HEK293 (cell line): Measurements from ENCODE around the gene DEPDC5.

ENCODE experiments used
- CTCF ChIA-PET: fragments of 350-600 bp; formaldehyde crosslinking; extraction: SDS; loops from one replicate; lab custom pipeline; 2021; ENCODE audit warnings: antibody characterized with exemption; lab: Yijun Ruan, JAX
- POLR2A ChIA-PET: fragments of 300-600 bp; formaldehyde crosslinking; extraction: SDS; loops from one replicate; lab custom pipeline; 2020; ENCODE audit warnings: antibody characterized with exemption, inconsistent platforms; lab: Yijun Ruan, JAX
- H3K27ac ChIP-seq: fragments of 200-500 bp; sonication (Bioruptor generic); 2 replicates; pipeline ENCODE4 v1.5.1; 2014; ENCODE audit warnings: low read depth, low read length, control low read depth, inconsistent platforms; ENCODE audit errors: extremely low read depth
- H3K36me3 ChIP-seq, 2 experiments: fragments of 200-500 bp in 1 of 2; sonication (Bioruptor generic) in 1 of 2; 1 replicate in 1 of 2; 2 replicates in 1 of 2; pipeline ENCODE4 v1.5.1; 2014 to 2017; ENCODE audit warnings: inconsistent platforms in 2 of 2, low read length in 2 of 2; ENCODE audit not compliant: control insufficient read depth in 2 of 2, insufficient read depth in 1 of 2
- H3K4me1 ChIP-seq: fragments of 200-500 bp; sonication (Bioruptor generic); 2 replicates; pipeline ENCODE4 v1.5.1; 2014; ENCODE audit warnings: mild to moderate bottlenecking, low read length, inconsistent platforms; ENCODE audit not compliant: control insufficient read depth, insufficient read depth
- H3K4me3 ChIP-seq: 2 replicates; pipeline ENCODE4 v1.5.1; 2011; ENCODE audit warnings: low read depth, mild to moderate bottlenecking, control low read depth, low read length, moderate library complexity
- H3K9me3 ChIP-seq: fragments of 200-500 bp; sonication (Bioruptor generic); 2 replicates; pipeline ENCODE4 v1.5.1; 2014; ENCODE audit warnings: low read depth, low read length, inconsistent platforms; ENCODE audit not compliant: control insufficient read depth, insufficient read depth
- KLF17 ChIP-seq: fragments of 450-650 bp; formaldehyde crosslinking; IDR thresholded peaks from 2 replicates; pipeline ENCODE4 v1.5.1; 2016; ENCODE audit warnings: missing biosample characterization, missing genetic modification characterization
- MZF1 ChIP-seq: fragments of 450-650 bp; formaldehyde crosslinking; IDR thresholded peaks from 2 replicates; pipeline ENCODE4 v1.5.1; 2017; ENCODE audit warnings: missing biosample characterization, missing genetic modification characterization, borderline replicate concordance
- SP7 ChIP-seq: fragments of 450-650 bp; formaldehyde crosslinking; IDR thresholded peaks from 2 replicates; pipeline ENCODE4 v1.5.1; 2016; ENCODE audit warnings: missing biosample characterization, missing genetic modification characterization
- WT1 ChIP-seq: fragments of 450-650 bp; formaldehyde crosslinking; IDR thresholded peaks from 2 replicates; pipeline ENCODE4 v1.5.1; 2016; ENCODE audit warnings: missing biosample characterization, missing genetic modification characterization
- ZNF121 ChIP-seq: fragments of 450-650 bp; formaldehyde crosslinking; IDR thresholded peaks from 2 replicates; pipeline ENCODE4 v1.5.1; 2016; ENCODE audit warnings: missing biosample characterization, missing genetic modification characterization
- ZNF404 ChIP-seq: fragments of 450-650 bp; formaldehyde crosslinking; IDR thresholded peaks from 2 replicates; pipeline ENCODE4 v1.5.1; 2017; ENCODE audit warnings: missing biosample characterization, missing genetic modification characterization
- ZNF449 ChIP-seq: fragments of 450-650 bp; formaldehyde crosslinking; IDR thresholded peaks from 2 replicates; pipeline ENCODE4 v1.5.1; 2017; ENCODE audit warnings: missing biosample characterization, mild to moderate bottlenecking, missing genetic modification characterization, moderate library complexity
- ZNF560 ChIP-seq: fragments of 450-650 bp; formaldehyde crosslinking; IDR thresholded peaks from 2 replicates; pipeline ENCODE4 v1.5.1; 2017; ENCODE audit warnings: missing biosample characterization, missing genetic modification characterization, borderline replicate concordance
- ZNF629 ChIP-seq: fragments of 450-650 bp; formaldehyde crosslinking; IDR thresholded peaks from 2 replicates; pipeline ENCODE4 v1.5.1; 2017; ENCODE audit warnings: missing biosample characterization, missing genetic modification characterization
- ZNF660 ChIP-seq: fragments of 450-650 bp; IDR thresholded peaks from 2 replicates; pipeline ENCODE4 v1.5.1; 2018; ENCODE audit warnings: missing biosample characterization, mild to moderate bottlenecking, missing genetic modification characterization
- ZNF768 ChIP-seq: fragments of 450-650 bp; formaldehyde crosslinking; IDR thresholded peaks from 2 replicates; pipeline ENCODE4 v1.5.1; 2018; ENCODE audit warnings: missing biosample characterization, mild to moderate bottlenecking, missing genetic modification characterization
- ZSCAN18 ChIP-seq: fragments of 450-650 bp; formaldehyde crosslinking; IDR thresholded peaks from 2 replicates; pipeline ENCODE4 v1.5.1; 2016; ENCODE audit warnings: missing biosample characterization, missing genetic modification characterization
- ZSCAN30 ChIP-seq: fragments of 450-650 bp; IDR thresholded peaks from 2 replicates; pipeline ENCODE4 v1.5.1; 2018; ENCODE audit warnings: missing biosample characterization, mild to moderate bottlenecking, missing genetic modification characterization, moderate library complexity
- TF ChIP-seq, protein P1 (sequence below): fragments of 450-650 bp; formaldehyde crosslinking; IDR thresholded peaks from 2 replicates; pipeline ENCODE4 v1.5.1; 2017; ENCODE audit warnings: missing biosample characterization, missing genetic modification characterization
- TF ChIP-seq, protein P2 (sequence below): fragments of 450-650 bp; formaldehyde crosslinking; IDR thresholded peaks from 2 replicates; pipeline ENCODE4 v1.5.1; 2016; ENCODE audit warnings: missing biosample characterization, missing genetic modification characterization
- TF ChIP-seq, protein P3 (sequence below): fragments of 450-650 bp; IDR thresholded peaks from 2 replicates; pipeline ENCODE4 v1.5.1; 2018; ENCODE audit warnings: missing biosample characterization, missing genetic modification characterization

The DEPDC5 gene

GRCh38 chr22:31952472-31952871 lies 198.7 kb downstream of the DEPDC5 start:
- H3K36me3 ChIP-seq, result peaks cover 43 to 71% of the 10 kb centered on the region in 2 experiments
- 0 out of 2 replicates have a peak, but pooled peaks have one; percentile 19 for TF ChIP-seq ZNF629 (tag by site-specific recombination)
- TF ChIP-seq ZNF768, result no peak
- 0 out of 2 replicates have a peak, but pooled peaks have one; percentile 31 for TF ChIP-seq ZNF660 (tag by site-specific recombination)
- no peak for TF ChIP-seq ZSCAN30 (tag by site-specific recombination)
- no peak for TF ChIP-seq WT1 (tag by site-specific recombination)
- no peak for TF ChIP-seq ZNF121 (tag by site-specific recombination)
- TF ChIP-seq, protein P1, sequence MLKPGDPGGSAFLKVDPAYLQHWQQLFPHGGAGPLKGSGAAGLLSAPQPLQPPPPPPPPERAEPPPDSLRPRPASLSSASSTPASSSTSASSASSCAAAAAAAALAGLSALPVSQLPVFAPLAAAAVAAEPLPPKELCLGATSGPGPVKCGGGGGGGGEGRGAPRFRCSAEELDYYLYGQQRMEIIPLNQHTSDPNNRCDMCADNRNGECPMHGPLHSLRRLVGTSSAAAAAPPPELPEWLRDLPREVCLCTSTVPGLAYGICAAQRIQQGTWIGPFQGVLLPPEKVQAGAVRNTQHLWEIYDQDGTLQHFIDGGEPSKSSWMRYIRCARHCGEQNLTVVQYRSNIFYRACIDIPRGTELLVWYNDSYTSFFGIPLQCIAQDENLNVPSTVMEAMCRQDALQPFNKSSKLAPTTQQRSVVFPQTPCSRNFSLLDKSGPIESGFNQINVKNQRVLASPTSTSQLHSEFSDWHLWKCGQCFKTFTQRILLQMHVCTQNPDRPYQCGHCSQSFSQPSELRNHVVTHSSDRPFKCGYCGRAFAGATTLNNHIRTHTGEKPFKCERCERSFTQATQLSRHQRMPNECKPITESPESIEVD (tag by site-specific recombination), result peak; percentile 39; the same call in 1 of the 2 replicates
- H3K4me1 ChIP-seq, result no peaks in the 10 kb centered on the region; the same call in none of the 2 replicates
- H3K4me3 ChIP-seq, result no peak overlapping the region
- no peaks in the 10 kb centered on the region for H3K9me3 ChIP-seq
- CTCF ChIA-PET, result interaction anchor here (1.0 to 6.5 kb wide), 4 partner anchors 18 to 287 kb away, joined by 3 to 50 read pairs (median 4); no protein-coding TSS in a partner anchor
- POLR2A ChIA-PET, result interaction anchor here (0.5 to 0.8 kb wide), 2 partner anchors 273 to 290 kb away, joined by 3 read pairs; partner anchors contain the start of gene PISD
- no peak overlapping the region for H3K27ac ChIP-seq

DNA sequence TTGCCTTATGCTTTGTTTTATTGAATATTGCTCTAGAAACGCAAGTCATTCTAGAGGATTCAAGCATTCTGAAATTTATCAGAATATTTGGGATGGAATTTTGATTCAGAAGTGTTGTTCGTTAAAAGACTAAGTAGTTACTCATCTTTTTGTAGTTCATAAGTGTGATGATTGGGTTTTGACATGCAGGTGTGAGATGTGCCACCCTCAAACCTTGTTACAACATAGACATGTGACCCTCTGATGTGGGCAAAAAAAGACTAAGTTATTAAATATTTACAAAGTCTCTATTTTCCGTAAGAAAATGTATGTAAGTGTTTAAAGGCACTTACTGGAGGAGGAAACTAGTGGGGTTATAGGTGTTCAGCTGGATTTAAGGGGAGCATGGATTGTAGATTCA lies 199.4 kb downstream of the DEPDC5 start:
- peaks cover 35 to 70% of the 10 kb centered on the region in 2 experiments for H3K36me3 ChIP-seq
- TF ChIP-seq ZSCAN18 (tag by site-specific recombination) (no peak), MZF1 (no peak)
- H3K4me3 ChIP-seq, result no peak overlapping the region
- no peak overlapping the region for H3K27ac ChIP-seq
- POLR2A ChIA-PET, result interaction anchor here (0.6 to 0.8 kb wide), 2 partner anchors 117 to 291 kb away, joined by 3 read pairs; partner anchors contain the start of gene PISD
- H3K9me3 ChIP-seq, result no peaks in the 10 kb centered on the region
- H3K4me1 ChIP-seq, result no peaks in the 10 kb centered on the region; the same call in none of the 2 replicates
- CTCF ChIA-PET, result interaction anchor here (0.6 to 6.5 kb wide), 5 partner anchors 17 to 288 kb away, joined by 3 to 50 read pairs (median 4); no protein-coding TSS in a partner anchor

- H3K27ac ChIP-seq, result no peak overlapping the region
- H3K9me3 ChIP-seq, result no peaks in the 10 kb centered on the region
- ChIA-PET CTCF (interaction anchor here (0.5 to 6.5 kb wide), 5 partner anchors 9 to 1030 kb away, joined by 3 to 50 read pairs (median 4); no protein-coding TSS in a partner anchor), POLR2A (interaction anchor here (0.6 to 1.3 kb wide), 2 partner anchors 9 to 259 kb away, joined by 3 to 10 read pairs; no protein-coding TSS in a partner anchor)
- TF ChIP-seq ZNF404 (tag by site-specific recombination) (no peak), KLF17 (0 out of 2 replicates have a peak, but pooled peaks have one; percentile 36), ZNF560 (tag by site-specific recombination) (no peak), ZNF449 (peak; percentile 71; the same call in 1 of the 2 replicates), ZNF629 (tag by site-specific recombination) (peak; percentile 42; the same call in 1 of the 2 replicates), SP7 (tag by site-specific recombination) (0 out of 2 replicates have a peak, but pooled peaks have one; percentile 23)
- TF ChIP-seq, protein P2, sequence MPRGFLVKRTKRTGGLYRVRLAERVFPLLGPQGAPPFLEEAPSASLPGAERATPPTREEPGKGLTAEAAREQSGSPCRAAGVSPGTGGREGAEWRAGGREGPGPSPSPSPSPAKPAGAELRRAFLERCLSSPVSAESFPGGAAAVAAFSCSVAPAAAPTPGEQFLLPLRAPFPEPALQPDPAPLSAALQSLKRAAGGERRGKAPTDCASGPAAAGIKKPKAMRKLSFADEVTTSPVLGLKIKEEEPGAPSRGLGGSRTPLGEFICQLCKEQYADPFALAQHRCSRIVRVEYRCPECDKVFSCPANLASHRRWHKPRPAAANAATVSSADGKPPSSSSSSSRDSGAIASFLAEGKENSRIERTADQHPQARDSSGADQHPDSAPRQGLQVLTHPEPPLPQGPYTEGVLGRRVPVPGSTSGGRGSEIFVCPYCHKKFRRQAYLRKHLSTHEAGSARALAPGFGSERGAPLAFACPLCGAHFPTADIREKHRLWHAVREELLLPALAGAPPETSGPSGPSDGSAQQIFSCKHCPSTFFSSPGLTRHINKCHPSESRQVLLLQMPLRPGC, result no peak
- TF ChIP-seq, protein P3, sequence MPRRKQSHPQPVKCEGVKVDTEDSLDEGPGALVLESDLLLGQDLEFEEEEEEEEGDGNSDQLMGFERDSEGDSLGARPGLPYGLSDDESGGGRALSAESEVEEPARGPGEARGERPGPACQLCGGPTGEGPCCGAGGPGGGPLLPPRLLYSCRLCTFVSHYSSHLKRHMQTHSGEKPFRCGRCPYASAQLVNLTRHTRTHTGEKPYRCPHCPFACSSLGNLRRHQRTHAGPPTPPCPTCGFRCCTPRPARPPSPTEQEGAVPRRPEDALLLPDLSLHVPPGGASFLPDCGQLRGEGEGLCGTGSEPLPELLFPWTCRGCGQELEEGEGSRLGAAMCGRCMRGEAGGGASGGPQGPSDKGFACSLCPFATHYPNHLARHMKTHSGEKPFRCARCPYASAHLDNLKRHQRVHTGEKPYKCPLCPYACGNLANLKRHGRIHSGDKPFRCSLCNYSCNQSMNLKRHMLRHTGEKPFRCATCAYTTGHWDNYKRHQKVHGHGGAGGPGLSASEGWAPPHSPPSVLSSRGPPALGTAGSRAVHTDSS (tag by site-specific recombination), result no peak
- no peaks in the 10 kb centered on the region; the same call in none of the 2 replicates for H3K4me1 ChIP-seq
- H3K4me3 ChIP-seq, result no peak overlapping the region
- peaks cover 20 to 57% of the 10 kb centered on the region in 2 experiments for H3K36me3 ChIP-seq
These were observed 201.0 kb downstream of the DEPDC5 start for GRCh38 chr22:31954535-31955523.
